Esophagus squamous epithelium (tissue), 4 donors: Measurements from ENCODE around the gene TCF4.

ENCODE experiments used
- CTCF ChIP-seq, 6 experiments: fragments of 450-650 bp in 4 of 6; fragments of 200-600 bp in 2 of 6; sonication (generic) in 2 of 6; IDR thresholded peaks; one replicate each; pipeline ENCODE4 v1.5.1; 2016 to 2019; ENCODE audit warnings: antibody characterized with exemption in 6 of 6, mild to moderate bottlenecking in 4 of 6, moderate library complexity in 4 of 6
- POLR2A ChIP-seq, 4 donors: fragments of 450-650 bp; IDR thresholded peaks; one replicate each; pipeline ENCODE4 v1.6.1; 2017; ENCODE audit warnings: antibody characterized with exemption in 4 of 4, mild to moderate bottlenecking in 4 of 4, moderate library complexity in 3 of 4

- no peak for TF ChIP-seq POLR2A (IDR thresholded peaks at IDR 0.05)
- TF ChIP-seq CTCF (IDR thresholded peaks at IDR 0.05), result no peak
These were observed 36.8 kb downstream of the TCF4 start for GRCh38 chr18:55551227-55551626.
